Epithelial cell of esophagus (primary cell): ENCODE measurements around the gene LRRC8A.

ENCODE experiments used
- DNase-seq: peaks from one replicate; pipeline ENCODE4 v3.0.0; 2010; ENCODE audit warnings: low read depth
- H3K4me3 ChIP-seq: 2 replicates; pipeline ENCODE4 v1.5.1; 2011; ENCODE audit warnings: mild to moderate bottlenecking, low read length, control low read depth
- TF ChIP-seq, protein P1 (sequence below): IDR thresholded peaks from 2 replicates; pipeline ENCODE4 v1.5.1; 2011; ENCODE audit warnings: low read depth, mild to moderate bottlenecking, low read length, control low read depth, inconsistent platforms; ENCODE audit not compliant: insufficient read depth; ENCODE audit errors: missing control alignments

The LRRC8A gene

GRCh38 chr9:128917151-128917849 lies 35.4 kb downstream of the LRRC8A start:
- DNase-seq, result peak; percentile 59
- TF ChIP-seq, protein P1, sequence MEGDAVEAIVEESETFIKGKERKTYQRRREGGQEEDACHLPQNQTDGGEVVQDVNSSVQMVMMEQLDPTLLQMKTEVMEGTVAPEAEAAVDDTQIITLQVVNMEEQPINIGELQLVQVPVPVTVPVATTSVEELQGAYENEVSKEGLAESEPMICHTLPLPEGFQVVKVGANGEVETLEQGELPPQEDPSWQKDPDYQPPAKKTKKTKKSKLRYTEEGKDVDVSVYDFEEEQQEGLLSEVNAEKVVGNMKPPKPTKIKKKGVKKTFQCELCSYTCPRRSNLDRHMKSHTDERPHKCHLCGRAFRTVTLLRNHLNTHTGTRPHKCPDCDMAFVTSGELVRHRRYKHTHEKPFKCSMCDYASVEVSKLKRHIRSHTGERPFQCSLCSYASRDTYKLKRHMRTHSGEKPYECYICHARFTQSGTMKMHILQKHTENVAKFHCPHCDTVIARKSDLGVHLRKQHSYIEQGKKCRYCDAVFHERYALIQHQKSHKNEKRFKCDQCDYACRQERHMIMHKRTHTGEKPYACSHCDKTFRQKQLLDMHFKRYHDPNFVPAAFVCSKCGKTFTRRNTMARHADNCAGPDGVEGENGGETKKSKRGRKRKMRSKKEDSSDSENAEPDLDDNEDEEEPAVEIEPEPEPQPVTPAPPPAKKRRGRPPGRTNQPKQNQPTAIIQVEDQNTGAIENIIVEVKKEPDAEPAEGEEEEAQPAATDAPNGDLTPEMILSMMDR, result no peak
- no peak overlapping the region for H3K4me3 ChIP-seq

DNA sequence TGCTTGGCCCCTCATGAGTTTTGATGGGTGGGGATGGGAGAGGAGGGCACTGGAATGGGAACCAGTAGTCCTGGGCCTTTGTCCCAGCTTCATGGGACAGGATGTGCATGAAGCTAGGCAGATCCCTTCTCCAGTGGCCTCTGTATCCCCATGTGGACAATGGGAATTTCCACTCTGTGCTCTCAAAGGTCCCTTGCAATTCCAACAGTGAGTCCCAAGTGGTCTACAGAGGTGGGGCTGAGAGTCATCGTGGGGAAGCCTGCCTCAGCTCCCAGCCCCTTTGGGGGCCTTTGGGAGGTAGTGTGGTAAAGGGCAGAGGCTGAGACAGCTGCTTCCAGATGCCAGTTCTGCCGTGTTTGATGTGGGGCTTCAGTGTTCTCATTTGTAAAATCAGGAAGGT lies 37.0 kb downstream of the LRRC8A start:
- TF ChIP-seq, protein P1, result no peak
- no peak for DNase-seq
- no peak overlapping the region for H3K4me3 ChIP-seq

DNA sequence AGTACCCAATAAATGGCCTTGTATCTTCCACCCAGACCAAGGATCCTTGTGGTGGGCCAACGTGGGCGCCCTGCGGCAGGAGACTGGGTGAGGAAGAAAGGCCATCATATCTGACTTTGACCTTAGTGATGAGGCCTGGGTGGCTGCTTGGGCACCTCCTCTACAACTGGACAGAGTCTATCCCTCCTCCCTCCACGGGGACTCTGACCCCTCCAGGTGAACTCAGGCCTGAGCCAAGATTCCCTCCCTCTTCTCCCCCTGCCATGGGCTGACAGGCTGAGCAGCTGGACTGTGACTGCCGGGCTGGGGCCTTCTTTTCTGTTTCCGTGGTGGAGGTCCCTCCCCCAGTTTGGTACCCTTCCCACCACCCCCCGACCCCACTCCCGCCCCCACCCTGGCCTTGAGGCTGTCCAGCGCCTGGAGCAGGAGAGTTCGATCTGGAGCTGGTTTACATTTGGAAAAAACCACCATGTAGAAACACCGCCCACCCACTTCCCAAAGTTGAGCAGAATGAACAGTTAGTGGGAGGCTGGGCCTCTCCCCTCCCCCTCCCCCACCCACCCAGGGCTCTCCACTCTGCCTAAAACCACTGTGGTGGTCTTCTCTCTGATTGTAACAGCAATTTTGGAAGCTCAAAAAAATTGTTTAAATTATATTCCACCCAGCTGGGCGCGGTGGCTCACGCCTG lies 37.6 kb downstream of the LRRC8A start:
- DNase-seq, result no peak
- TF ChIP-seq, protein P1, result no peak

GRCh38 chr9:128920381-128921058 lies 38.6 kb downstream of the LRRC8A start, which contains the start of gene PHYHD1:
Gene PHYHD1, plus strand, starts transcription at chr9:128920982. Its CDS starts 1,342 bp downstream, at chr9:128922324.
- no peak within 1 kb of the TSS for H3K4me3 ChIP-seq
- TF ChIP-seq, protein P1, result no peak

More for the DNA sequence above, 37.6 kb downstream of the LRRC8A start:
- no peak overlapping the region for H3K4me3 ChIP-seq

GRCh38 chr9:128921881-128922763 lies 40.2 kb downstream of the LRRC8A start:
- DNase-seq, result no peak
- TF ChIP-seq, protein P1, result no peak
- peak overlapping the region; percentile 34 for H3K4me3 ChIP-seq

More at GRCh38 chr9:128920381-128921058, 38.6 kb downstream of the LRRC8A start, which contains the start of gene PHYHD1:
- DNase-seq, result peak; percentile 64

GRCh38 chr9:128923493-128923883 lies 41.6 kb downstream of the LRRC8A start:
- TF ChIP-seq, protein P1, result no peak
- H3K4me3 ChIP-seq, result no peak overlapping the region

More at GRCh38 chr9:128923493-128923883, 41.6 kb downstream of the LRRC8A start:
- no peak for DNase-seq
